BE2C (cell line): Measurements from ENCODE around the gene LTN1.

Source experiments
- DNase-seq: peaks from one replicate; pipeline ENCODE4 v3.0.0-alpha.2; 2020
- H3K27me3 ChIP-seq: fragments of 250-450 bp; sonication (Bioruptor Pico); 2 replicates; pipeline ENCODE4 v1.5.1; 2020; ENCODE audit warnings: mild to moderate bottlenecking
- H3K36me3 ChIP-seq: fragments of 250-450 bp; sonication (Bioruptor Pico); 2 replicates; pipeline ENCODE4 v1.5.1; 2020; ENCODE audit warnings: mild to moderate bottlenecking
- H3K4me1 ChIP-seq: fragments of 250-450 bp; sonication (Bioruptor Pico); 2 replicates; pipeline ENCODE4 v1.5.1; 2020
- H3K4me3 ChIP-seq: 2 replicates; pipeline ENCODE4 v1.5.1; 2011; ENCODE audit warnings: low read depth, low read length
- H3K9me3 ChIP-seq: fragments of 250-450 bp; sonication (Bioruptor Pico); 2 replicates; pipeline ENCODE4 v1.5.1; 2020
- TF ChIP-seq, protein P1 (sequence below): IDR thresholded peaks from 2 replicates; pipeline ENCODE4 v1.5.1; 2012; ENCODE audit warnings: mild to moderate bottlenecking, low read depth, low read length

LTN1 gene

DNA sequence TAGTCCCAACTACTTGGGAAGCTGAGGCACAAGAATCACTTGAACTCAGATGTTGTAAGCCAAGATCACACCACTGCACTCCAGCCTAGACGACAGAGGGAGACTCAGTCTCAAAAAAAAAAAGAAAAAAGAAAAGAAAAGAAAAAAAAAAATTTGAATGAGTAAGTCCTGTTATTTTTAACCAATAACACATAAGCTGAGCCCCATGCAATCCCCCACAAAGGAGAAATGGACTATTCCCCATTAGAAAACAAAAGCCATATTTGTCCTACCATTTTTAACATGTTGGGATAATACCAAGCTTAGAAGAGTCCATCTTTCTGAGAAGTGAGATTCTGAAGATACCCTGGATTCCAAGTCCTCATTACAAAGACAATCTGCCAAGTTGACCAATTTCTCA lies 32.4 kb downstream of the LTN1 start:
- Histone ChIP-seq H3K9me3 (no peaks in the 10 kb centered on the region), H3K4me3 (no peak overlapping the region), H3K27me3 (no peaks in the 10 kb centered on the region), H3K4me1 (0 out of 2 replicates have a peak, but pooled peaks cover 3% of the 10 kb centered on the region), H3K36me3 (peaks cover 40% of the 10 kb centered on the region)
- TF ChIP-seq, protein P1, sequence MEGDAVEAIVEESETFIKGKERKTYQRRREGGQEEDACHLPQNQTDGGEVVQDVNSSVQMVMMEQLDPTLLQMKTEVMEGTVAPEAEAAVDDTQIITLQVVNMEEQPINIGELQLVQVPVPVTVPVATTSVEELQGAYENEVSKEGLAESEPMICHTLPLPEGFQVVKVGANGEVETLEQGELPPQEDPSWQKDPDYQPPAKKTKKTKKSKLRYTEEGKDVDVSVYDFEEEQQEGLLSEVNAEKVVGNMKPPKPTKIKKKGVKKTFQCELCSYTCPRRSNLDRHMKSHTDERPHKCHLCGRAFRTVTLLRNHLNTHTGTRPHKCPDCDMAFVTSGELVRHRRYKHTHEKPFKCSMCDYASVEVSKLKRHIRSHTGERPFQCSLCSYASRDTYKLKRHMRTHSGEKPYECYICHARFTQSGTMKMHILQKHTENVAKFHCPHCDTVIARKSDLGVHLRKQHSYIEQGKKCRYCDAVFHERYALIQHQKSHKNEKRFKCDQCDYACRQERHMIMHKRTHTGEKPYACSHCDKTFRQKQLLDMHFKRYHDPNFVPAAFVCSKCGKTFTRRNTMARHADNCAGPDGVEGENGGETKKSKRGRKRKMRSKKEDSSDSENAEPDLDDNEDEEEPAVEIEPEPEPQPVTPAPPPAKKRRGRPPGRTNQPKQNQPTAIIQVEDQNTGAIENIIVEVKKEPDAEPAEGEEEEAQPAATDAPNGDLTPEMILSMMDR, result no peak
- DNase-seq, result no peak

DNA sequence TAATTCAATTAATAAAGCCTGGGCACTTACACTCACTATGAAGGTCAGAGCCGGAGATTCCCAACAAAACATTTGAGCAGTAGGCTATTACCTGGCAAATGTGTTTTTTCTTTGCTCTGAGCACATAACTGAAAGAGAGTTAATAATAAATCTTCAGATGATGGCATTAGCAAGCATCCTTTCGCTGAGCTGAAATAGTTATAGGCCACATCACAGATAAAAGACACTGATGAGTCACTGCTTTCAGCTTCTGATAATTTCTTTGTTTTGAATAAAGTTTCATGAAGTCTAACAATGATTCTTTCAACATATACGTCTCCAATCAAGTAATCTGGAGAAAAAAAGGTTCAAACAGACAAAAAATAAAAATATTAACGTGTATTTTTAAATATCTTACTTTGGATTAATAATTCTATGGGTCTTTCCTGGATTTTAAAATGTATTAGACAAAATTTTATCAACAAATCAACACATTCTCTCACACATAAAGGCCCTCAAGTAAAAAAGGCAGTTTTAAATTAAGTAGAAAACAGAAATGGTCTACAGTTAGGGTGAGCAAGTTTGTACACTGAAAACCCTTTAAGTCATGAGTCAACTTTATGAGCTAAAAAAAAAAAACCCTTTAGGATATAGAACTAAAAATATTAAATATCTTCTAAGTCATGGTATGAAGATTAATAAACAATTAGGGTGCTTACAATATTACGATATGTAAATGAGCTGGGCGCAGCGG lies 33.1 kb downstream of the LTN1 start:
- H3K4me1 ChIP-seq, result 0 out of 2 replicates have a peak, but pooled peaks cover 3% of the 10 kb centered on the region
- H3K36me3 ChIP-seq, result peaks cover 39% of the 10 kb centered on the region
- no peaks in the 10 kb centered on the region for H3K9me3 ChIP-seq
- no peak overlapping the region for H3K4me3 ChIP-seq
- TF ChIP-seq, protein P1, result no peak
- DNase-seq, result no peak
- H3K27me3 ChIP-seq, result no peaks in the 10 kb centered on the region

DNA sequence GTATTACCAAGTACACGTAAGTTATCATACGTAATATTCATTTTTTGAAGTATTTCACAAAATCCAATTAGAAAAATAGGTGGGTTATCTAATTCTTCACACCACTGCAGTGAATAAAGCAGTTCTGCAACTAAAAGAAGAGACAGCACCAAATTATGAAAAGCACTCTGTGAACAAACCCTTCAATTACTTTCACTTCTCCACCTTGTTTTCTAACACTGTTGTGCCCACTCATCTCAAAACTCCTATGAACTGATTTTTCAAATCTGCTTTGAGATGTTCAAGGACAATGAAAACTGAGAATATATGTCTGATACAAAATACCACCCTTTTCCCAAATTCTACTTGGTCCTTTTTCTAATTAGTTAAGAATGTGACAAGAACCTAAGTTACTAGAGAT lies 39.4 kb downstream of the LTN1 start:
- TF ChIP-seq, protein P1, result no peak
- H3K4me1 ChIP-seq, result no peaks in the 10 kb centered on the region
- peaks cover 30% of the 10 kb centered on the region for H3K36me3 ChIP-seq
- no peak overlapping the region for H3K4me3 ChIP-seq
- DNase-seq, result no peak
- no peaks in the 10 kb centered on the region for H3K9me3 ChIP-seq
- H3K27me3 ChIP-seq, result no peaks in the 10 kb centered on the region

DNA sequence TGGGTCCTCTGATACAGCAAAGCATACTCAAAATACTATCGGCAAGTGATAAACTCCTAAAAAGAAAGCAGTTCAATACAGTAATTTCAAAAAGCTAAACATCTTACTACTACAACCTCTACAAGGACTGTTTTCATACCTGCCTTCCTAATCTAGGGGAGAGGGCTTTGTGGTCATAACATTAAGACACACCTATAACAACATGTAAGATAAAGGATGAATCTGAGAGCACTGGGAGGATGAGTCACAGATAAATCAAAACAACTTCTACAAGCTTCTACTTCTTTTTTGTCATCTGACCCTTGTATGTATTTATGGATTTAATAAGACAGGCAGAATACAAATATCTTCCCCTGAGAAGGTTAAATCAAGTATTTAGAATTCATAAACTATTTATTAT lies 40.0 kb downstream of the LTN1 start:
- Histone ChIP-seq H3K9me3 (no peaks in the 10 kb centered on the region), H3K4me1 (no peaks in the 10 kb centered on the region), H3K4me3 (no peak overlapping the region), H3K27me3 (no peaks in the 10 kb centered on the region), H3K36me3 (peaks cover 25% of the 10 kb centered on the region)
- TF ChIP-seq, protein P1, result no peak
- DNase-seq, result no peak

DNA sequence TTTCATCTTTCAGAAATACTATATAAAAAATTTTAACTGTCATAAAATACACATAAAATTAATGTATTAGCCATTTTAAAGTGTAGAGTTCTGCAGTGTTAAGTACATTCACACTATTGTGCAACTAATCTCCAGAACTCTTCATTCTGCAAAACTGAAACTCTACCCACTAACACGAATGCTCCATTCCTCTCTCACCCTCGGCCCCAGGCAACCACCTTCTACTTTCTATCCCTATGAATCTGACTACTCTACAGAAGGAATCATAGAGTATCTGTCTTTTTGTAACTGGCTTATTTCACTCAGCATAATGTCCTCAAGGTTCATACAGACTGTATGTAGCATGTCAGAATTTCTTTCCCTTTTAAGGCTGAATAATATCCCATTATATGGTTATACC lies 43.4 kb downstream of the LTN1 start:
- Histone ChIP-seq H3K36me3 (peaks cover 40% of the 10 kb centered on the region), H3K4me3 (no peak overlapping the region), H3K9me3 (no peaks in the 10 kb centered on the region), H3K4me1 (peaks cover 10% of the 10 kb centered on the region), H3K27me3 (no peaks in the 10 kb centered on the region)
- TF ChIP-seq, protein P1, result no peak
- DNase-seq, result no peak

DNA sequence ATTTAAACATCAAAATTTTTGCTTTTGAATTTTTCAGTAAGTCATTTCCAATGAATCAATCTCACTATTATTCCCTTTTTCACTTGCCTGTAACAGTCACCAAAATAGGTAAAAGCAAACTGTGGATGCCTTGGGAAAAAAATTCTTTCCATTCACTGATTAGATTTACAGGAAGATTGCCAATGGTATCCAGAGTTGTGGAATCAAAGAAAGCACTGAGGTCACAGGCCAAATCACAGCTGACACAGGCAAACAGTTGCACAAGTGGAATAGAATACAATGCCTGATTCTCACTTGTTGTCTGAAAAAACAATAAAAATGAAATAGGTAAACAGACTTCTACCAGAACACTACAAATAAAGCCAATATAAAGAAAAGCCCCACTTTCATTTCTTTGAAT lies 48.4 kb downstream of the LTN1 start:
- H3K4me1 ChIP-seq, result peaks cover 22% of the 10 kb centered on the region
- H3K27me3 ChIP-seq, result no peaks in the 10 kb centered on the region
- TF ChIP-seq, protein P1, result no peak
- no peak overlapping the region for H3K4me3 ChIP-seq
- DNase-seq, result no peak
- H3K9me3 ChIP-seq, result no peaks in the 10 kb centered on the region
- H3K36me3 ChIP-seq, result peaks cover 34% of the 10 kb centered on the region
